ENCODE results near the gene RABGAP1L.
"Not testable (repeated sequence)": the region's sequence is repeated elsewhere in the genome, so short reads cannot be mapped to it uniquely, and the experiment has no call there.

- not testable (repeated sequence) for TF ChIP-seq POLR2A (IDR thresholded peaks at IDR 0.05)
- TF ChIP-seq, protein P1, sequence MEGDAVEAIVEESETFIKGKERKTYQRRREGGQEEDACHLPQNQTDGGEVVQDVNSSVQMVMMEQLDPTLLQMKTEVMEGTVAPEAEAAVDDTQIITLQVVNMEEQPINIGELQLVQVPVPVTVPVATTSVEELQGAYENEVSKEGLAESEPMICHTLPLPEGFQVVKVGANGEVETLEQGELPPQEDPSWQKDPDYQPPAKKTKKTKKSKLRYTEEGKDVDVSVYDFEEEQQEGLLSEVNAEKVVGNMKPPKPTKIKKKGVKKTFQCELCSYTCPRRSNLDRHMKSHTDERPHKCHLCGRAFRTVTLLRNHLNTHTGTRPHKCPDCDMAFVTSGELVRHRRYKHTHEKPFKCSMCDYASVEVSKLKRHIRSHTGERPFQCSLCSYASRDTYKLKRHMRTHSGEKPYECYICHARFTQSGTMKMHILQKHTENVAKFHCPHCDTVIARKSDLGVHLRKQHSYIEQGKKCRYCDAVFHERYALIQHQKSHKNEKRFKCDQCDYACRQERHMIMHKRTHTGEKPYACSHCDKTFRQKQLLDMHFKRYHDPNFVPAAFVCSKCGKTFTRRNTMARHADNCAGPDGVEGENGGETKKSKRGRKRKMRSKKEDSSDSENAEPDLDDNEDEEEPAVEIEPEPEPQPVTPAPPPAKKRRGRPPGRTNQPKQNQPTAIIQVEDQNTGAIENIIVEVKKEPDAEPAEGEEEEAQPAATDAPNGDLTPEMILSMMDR (IDR thresholded peaks at IDR 0.05), result not testable (repeated sequence)
These were observed 79.7 kb downstream of the RABGAP1L start for GRCh38 chr1:174238845-174239501.
